ENCODE measurements around the gene GNE.

DNA sequence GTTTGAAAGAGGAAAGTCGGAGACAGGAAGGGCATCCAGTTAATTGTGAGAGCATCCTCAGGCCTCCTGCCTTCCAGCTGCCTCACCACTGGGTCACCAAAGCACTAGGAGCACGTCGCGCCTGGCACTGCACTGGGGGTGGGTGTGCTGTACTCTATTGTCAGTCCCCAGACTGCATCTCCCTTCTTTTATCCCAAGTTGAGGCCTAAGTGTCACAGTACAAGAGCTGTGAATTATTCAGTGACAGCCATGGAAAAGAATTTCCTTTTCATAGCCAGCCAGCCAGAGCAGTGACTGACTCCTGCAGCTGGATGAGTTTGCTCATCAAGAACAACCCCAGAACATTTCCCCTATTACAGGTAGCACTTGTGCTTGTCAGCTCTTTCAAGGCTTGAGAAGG, 51.2 kb downstream of the GNE start:
- TF ChIP-seq, protein P1, sequence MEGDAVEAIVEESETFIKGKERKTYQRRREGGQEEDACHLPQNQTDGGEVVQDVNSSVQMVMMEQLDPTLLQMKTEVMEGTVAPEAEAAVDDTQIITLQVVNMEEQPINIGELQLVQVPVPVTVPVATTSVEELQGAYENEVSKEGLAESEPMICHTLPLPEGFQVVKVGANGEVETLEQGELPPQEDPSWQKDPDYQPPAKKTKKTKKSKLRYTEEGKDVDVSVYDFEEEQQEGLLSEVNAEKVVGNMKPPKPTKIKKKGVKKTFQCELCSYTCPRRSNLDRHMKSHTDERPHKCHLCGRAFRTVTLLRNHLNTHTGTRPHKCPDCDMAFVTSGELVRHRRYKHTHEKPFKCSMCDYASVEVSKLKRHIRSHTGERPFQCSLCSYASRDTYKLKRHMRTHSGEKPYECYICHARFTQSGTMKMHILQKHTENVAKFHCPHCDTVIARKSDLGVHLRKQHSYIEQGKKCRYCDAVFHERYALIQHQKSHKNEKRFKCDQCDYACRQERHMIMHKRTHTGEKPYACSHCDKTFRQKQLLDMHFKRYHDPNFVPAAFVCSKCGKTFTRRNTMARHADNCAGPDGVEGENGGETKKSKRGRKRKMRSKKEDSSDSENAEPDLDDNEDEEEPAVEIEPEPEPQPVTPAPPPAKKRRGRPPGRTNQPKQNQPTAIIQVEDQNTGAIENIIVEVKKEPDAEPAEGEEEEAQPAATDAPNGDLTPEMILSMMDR (IDR thresholded peaks at IDR 0.05 in 4 of 5, conservative IDR thresholded peaks at IDR 0.05 in 1 of 5) = no peak
- no peak for TF ChIP-seq POLR2A (IDR thresholded peaks at IDR 0.05)
